Myometrial cell (primary cell): ENCODE measurements around the gene SAMD9. TPM values are rescaled to one million over a fixed set of nuclear protein-coding genes. Genes with fewer than 3 reads are reported as not detected.

Experiments used
- total RNA-seq: library from RNA; depleted of rRNA; stranded (reverse); fragments of >200 nt; gene quantifications from 2 replicates; pipeline ENCODE4 v1.2.3, GENCODE V29; 2015

Gene SAMD9
- 8.4 and 14.4 TPM in 2 replicates for total RNA-seq

DNA sequence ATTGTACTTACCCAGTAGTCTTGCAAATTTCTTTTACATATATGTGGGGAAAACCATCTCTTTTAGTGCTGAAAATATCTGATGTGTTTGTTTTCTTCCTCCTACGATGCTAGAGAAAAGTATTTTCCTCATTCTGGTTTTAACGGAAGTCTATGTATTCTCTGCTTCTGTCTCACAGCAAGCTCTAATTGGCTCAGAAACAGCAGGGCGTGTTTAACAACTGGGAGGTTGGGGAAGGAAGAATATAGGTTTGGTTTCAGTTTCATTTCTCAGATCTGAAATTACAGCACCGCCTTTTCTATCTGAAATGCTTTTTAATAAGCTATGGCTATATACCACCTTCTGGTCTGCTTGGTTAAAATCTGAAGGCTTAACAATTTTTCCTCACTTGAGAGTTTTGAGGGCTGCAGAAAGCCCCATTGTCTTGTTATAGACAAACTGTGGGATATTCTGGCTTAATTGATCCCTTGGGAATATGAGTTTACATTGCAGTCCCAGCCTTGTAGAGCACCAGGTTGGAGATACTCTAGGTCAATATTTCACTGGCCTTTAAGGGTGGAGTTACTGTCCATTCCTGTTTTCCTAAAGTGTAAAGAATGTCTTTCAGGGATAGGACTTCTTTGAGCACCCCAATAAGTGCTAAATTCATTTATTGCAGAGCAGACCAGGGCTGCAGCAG, at the start of gene SAMD9:
TSS of gene SAMD9 (minus strand) at position 128 of the 679 bp plus-strand sequence. CDS start 11,882 bp downstream, outside the sequence.

GRCh38 chr7:93148144-93148543, 30.4 kb upstream of the SAMD9 start, which contains the start of gene SAMD9L:
Gene SAMD9L (minus strand): TSS chr7:93148385. CDS start chr7:93135971, 12,414 bp downstream.

Other genes with a start within 250 kb of the SAMD9 start
- 5.5 and 14.5 TPM in 2 replicates for gene SAMD9L, start 30.4 kb upstream of the SAMD9 start, total RNA-seq
- not detected in 2 replicates for gene HEPACAM2, start 108.5 kb upstream of the SAMD9 start, total RNA-seq
- 11.8 and 31.0 TPM in 2 replicates for gene VPS50, start 114.4 kb upstream of the SAMD9 start, total RNA-seq